Breast epithelium (tissue), 3 donors: Measurements from ENCODE around the gene MFSD6L.

ENCODE experiments used
- POLR2A ChIP-seq: fragments of 450-650 bp; IDR thresholded peaks from one replicate; pipeline ENCODE4 v1.6.1; 2016; ENCODE audit warnings: antibody characterized with exemption, mild to moderate bottlenecking, moderate library complexity
- TF ChIP-seq, protein P1 (sequence below), 3 donors: fragments of 450-650 bp; IDR thresholded peaks; one replicate each; pipeline ENCODE4 v1.5.1; 2016 to 2017; ENCODE audit warnings: antibody characterized with exemption in 3 of 3, mild to moderate bottlenecking in 3 of 3, moderate library complexity in 3 of 3

DNA sequence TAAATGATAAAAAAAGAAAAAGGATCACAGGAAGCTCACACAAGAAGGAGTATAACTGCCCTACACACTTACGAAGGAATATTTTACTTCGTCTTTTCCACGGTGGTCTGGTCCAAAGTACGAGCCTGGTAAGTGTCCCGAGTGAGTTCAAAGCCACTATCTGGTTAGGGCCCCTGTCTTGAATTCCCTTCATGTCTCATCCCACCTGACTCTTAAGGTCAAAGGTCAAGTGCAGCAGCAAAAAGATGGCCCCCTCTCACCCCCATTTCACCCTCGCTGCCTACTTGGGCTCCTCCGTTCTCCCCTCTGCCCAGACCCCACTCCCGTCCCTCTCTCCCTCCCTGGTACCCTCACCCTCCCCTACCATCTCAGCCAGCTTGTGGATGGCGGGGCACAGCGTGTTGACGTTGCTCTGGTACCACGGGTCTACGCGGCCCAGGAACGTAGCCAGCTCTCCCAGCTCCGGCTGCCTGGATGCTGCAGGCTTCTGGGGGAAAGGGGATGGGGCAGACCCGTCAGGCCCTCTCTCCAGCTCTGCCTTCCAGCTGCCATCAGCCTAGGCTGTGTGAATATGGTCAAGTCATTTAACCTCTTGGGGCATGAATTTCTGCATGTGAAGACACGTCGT is 27.8 kb upstream of the MFSD6L start:
- TF ChIP-seq, protein P1, sequence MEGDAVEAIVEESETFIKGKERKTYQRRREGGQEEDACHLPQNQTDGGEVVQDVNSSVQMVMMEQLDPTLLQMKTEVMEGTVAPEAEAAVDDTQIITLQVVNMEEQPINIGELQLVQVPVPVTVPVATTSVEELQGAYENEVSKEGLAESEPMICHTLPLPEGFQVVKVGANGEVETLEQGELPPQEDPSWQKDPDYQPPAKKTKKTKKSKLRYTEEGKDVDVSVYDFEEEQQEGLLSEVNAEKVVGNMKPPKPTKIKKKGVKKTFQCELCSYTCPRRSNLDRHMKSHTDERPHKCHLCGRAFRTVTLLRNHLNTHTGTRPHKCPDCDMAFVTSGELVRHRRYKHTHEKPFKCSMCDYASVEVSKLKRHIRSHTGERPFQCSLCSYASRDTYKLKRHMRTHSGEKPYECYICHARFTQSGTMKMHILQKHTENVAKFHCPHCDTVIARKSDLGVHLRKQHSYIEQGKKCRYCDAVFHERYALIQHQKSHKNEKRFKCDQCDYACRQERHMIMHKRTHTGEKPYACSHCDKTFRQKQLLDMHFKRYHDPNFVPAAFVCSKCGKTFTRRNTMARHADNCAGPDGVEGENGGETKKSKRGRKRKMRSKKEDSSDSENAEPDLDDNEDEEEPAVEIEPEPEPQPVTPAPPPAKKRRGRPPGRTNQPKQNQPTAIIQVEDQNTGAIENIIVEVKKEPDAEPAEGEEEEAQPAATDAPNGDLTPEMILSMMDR (IDR thresholded peaks at IDR 0.05) = no peak
- no peak for TF ChIP-seq POLR2A
